Measurements from ENCODE around the gene TDRD5.
"Not testable (repeated sequence)": the region's sequence is repeated elsewhere in the genome, so short reads cannot be mapped to it uniquely, and the experiment has no call there.

The TDRD5 gene

DNA sequence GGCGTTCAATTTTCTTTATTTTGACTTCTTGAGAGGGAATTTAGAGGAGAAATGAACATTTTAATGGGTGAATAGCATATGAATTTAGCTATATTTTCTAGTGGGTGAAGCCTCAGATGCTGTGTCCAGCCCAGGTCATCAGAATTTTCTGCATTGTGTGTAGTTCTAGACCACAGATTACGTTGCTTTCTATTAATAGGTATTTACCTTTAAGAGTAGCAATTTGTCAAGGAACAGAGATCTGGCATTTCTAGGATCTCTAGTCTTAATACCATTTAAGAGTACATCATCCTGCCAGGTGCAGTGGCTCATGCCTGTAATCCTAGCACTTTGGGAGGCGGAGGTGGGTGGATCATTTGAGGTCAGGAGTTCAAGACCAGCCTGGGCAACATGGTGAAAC is 20.7 kb downstream of the TDRD5 start:
- DNase-seq: no peak

- no peak for DNase-seq
Measured at GRCh38 chr1:179630719-179631118, 39.1 kb downstream of the TDRD5 start.

- no peak for DNase-seq
Measured at GRCh38 chr1:179632868-179633267, 41.2 kb downstream of the TDRD5 start.

DNA sequence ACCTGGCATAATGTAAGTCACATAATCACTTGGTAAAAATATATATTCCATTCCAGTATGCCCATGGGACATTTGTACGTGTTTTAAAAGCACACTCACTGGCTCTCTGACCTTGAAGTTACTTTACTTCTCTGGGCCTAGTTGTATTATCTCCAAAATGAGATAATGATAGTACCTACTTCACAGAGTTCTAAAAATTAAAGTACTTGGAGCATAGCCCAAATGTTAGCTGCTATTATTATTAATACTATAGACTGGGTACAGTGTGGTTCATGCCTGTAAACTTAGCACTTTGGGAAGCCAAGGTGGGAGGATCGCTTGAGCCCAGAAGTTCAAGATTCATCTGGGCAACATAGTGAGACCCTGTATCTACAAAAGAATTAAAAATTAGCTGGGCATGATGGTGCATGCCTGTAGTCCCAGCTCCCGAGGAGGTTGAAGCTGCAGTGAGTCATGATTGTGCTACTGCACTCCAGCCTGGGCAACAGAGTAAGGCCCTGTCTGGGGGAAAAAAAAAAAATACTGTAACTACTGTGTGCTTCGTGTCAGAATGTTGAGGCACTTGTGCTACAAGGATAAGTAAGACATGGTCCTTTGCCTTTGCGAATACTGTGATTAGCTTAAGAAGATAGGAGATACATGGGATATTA is 45.7 kb downstream of the TDRD5 start:
- no peak for DNase-seq

- DNase-seq: no peak
Measured at GRCh38 chr1:179661018-179661417, 69.4 kb downstream of the TDRD5 start.

GRCh38 chr1:179663810-179664209 is 72.2 kb downstream of the TDRD5 start:
- DNase-seq: no peak

- no peak for DNase-seq
Measured at GRCh38 chr1:179677882-179678281, 86.2 kb downstream of the TDRD5 start.

- not testable (repeated sequence) for DNase-seq
Measured at GRCh38 chr1:179694530-179694929, 102.9 kb downstream of the TDRD5 start.

GRCh38 chr1:179702946-179703539 is 111.4 kb downstream of the TDRD5 start:
- no peak for DNase-seq

DNA sequence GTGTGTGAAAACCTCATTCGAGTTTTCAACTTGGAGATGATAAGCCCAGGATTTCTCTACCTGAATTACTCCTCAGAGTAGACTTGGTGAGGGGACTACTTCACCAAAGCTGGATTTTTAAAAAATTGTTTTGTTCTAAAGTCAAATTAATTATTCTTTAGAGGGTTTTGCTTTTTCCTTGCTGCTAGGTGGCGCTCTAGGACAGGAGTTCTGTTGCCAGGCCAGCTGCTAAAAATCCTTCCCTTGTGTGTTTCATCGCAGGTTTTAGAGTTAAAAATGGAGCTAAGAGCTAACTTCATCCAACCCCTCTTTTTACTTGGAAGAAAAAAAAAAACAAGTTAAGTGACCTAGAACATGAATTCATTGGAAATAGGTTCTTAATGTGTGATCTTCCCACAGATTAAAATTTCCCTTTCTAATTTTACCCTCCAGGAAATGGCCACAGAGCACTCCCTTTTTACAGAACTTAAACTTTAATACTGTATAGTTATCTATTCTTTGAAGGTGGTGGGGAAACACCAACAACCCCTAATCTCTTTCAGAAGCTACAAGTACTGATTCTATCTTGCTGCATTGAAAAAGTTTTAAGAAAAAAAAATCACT is 114.8 kb downstream of the TDRD5 start:
- peak; percentile 1 for DNase-seq

- no peak for DNase-seq
Measured at GRCh38 chr1:179707406-179707805, 115.8 kb downstream of the TDRD5 start.

GRCh38 chr1:179708434-179709195 is 117.0 kb downstream of the TDRD5 start:
- DNase-seq: no peak

DNA sequence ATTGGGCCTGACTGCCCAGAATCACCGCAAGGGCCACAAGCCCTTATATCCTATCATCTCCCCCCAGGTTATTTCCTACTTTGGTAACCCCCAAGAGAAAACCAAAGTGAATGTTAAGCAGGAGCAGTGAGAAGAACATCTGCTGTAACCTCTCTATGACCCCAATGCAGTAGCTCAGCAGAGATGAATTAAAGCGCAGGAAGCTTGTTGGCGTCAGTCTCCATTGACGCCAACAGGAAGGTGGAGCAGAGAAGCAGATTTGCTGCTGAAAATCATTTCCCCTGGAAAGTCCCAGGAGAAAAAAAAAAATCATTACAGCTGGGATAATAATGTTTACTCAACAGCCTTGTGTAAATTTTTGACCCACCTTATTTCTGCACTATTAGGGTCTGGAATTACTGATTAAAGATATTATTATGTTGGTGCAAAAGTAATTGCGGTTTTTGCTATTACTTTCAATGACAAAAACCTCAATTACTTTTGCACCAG is 118.3 kb downstream of the TDRD5 start:
- DNase-seq: no peak

DNA sequence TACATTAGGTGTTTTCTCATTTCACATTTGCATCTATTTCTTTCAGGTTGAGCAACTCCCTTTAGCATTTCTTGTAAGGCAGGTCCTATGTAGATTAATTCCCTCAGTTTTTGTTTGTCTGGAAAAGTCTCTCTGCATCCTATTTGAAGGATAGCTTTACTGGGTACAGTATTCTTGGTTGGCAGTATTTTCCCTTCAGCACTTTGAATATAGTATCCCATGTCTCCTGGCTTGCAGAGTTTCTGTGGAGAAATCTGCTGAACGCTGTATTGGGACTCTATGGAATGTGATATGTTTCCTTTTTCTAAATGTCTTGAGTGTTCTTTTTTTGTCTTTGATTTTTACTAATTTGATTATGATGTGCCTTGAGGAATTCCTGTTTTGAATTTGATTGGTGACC is 122.5 kb downstream of the TDRD5 start:
- no peak for DNase-seq

DNA sequence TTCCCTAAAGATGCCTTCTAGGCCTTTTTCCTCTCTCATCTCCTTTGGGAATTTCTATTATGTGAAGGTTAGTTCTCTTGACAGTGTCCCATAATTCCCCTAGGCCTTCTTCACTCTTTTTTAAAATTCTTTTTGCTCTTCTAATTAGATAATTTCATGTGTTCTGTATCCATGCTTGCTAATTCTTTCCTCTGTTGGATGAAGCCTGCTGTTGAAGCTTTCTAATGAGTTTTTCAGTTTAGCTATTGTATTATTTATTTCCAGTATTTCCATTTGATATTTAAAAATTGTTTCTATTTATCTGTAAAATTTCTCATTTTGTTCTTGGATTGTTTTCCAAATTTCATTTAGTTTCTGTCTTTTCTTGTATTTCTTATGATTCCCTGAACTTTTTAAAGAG is 123.0 kb downstream of the TDRD5 start:
- no peak for DNase-seq

- no peak for DNase-seq
Measured at GRCh38 chr1:179719272-179719671, 127.6 kb downstream of the TDRD5 start.

DNA sequence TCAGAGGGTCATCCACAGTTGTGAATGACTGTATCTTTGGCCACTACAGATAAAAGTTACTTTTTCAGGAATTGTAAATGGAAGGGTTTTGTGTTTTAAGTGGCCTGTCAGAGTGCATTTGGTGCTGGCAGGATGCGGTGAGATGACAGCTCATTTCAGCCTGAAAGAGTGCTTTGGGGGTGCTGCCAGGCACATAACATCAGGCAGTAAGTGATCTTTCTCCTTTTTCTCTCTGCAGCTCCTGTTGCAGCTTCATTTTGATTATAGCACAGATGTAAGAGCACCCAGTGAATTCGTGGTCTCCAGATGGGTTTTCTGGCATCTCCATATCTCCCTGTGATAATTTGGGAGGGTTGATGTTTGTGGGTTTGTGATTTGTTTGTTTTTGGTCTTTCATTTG is 136.6 kb downstream of the TDRD5 start:
- no peak for DNase-seq

GRCh38 chr1:179729881-179730280 is 138.2 kb downstream of the TDRD5 start:
- no peak for DNase-seq

DNA sequence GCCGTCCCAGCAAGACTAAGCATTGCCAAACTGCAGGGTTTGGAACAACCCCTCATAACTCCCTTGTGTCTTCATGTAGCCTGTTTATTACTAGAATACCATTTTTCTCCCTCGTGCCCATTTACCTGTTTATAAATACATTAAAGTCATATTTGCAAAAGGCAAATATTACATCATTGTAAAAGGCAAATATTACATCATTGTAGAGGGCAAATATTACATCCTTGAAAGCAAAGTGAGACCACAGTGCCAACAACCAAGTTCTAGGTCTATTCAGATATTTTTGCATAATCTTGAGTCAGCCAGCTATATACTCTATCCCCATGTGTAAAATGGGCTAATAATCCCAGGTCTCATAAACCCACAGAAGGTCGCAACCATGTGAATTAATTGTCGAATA is 140.0 kb downstream of the TDRD5 start:
- no peak for DNase-seq

All from NCI-H524 treated with DMSO at 0.1 percent for 48 hours (cell line).